Testis (tissue), 2 donors: ENCODE results near the gene DNAAF1.

Experiments
- CTCF ChIP-seq, 3 experiments: fragments of 450-650 bp in 2 of 3; fragments of 200-600 bp in 1 of 3; sonication (generic) in 1 of 3; IDR thresholded peaks; one replicate each; pipeline ENCODE4 v1.5.1; 2016 to 2019; ENCODE audit warnings: antibody characterized with exemption in 3 of 3, mild to moderate bottlenecking in 2 of 3, moderate library complexity in 1 of 3
- POLR2A ChIP-seq: fragments of 450-650 bp; IDR thresholded peaks from one replicate; pipeline ENCODE4 v1.6.1; 2017; ENCODE audit warnings: antibody characterized with exemption, mild to moderate bottlenecking, moderate library complexity

- no peak for TF ChIP-seq POLR2A
- TF ChIP-seq CTCF (IDR thresholded peaks at IDR 0.05) = no peak
Measured at GRCh38 chr16:84137287-84137686, 7.8 kb upstream of the DNAAF1 start.
